ENCODE results near the gene GTPBP4.

GRCh38 chr10:1040133-1040532 is 51.9 kb downstream of the GTPBP4 start:
- no peak for TF ChIP-seq CTCF (IDR thresholded peaks at IDR 0.05)
- no peak for TF ChIP-seq EZH2phosphoT487 (IDR thresholded peaks at IDR 0.05)

All from neural progenitor cell (in vitro differentiated cells).